Natural killer cell (primary cell): ENCODE results near the gene CAMK2D. TPM values are rescaled to one million over a fixed set of nuclear protein-coding genes. Genes with fewer than 3 reads are reported as not detected.

ENCODE experiments used
- ATAC-seq, 3 donors: fragments of 150-1000 bp in 2 of 3; fragments of 200-7000 bp in 1 of 3; cut with Tn5 transposase; 1 replicate in 1 of 3; 2 replicates in 2 of 3; pipeline ENCODE4 v1.10.0; 2021; ENCODE audit warnings: mild to moderate bottlenecking in 2 of 3, moderate library complexity in 2 of 3
- DNase-seq, 2 donors: peaks; one replicate each; pipeline versions ENCODE4 v3.0.0 to v3.0.0-alpha.2; 2013 to 2021; ENCODE audit warnings: mixed read lengths in 1 of 2
- H3K27ac ChIP-seq: one replicate; pipeline ENCODE4 v1.5.1; 2013; ENCODE audit warnings: mild to moderate bottlenecking, low read length
- H3K27me3 ChIP-seq: one replicate; pipeline ENCODE4 v1.6.1; 2013; ENCODE audit warnings: low read length; ENCODE audit not compliant: control insufficient read depth, insufficient read depth
- H3K36me3 ChIP-seq: one replicate; pipeline ENCODE4 v1.6.1; 2013; ENCODE audit warnings: low read length; ENCODE audit not compliant: control insufficient read depth, insufficient read depth
- H3K4me1 ChIP-seq: one replicate; pipeline ENCODE4 v1.6.1; 2013; ENCODE audit warnings: low read length; ENCODE audit not compliant: control insufficient read depth, insufficient read depth
- H3K4me3 ChIP-seq: one replicate; pipeline ENCODE4 v1.5.1; 2013; ENCODE audit warnings: low read length
- H3K9me3 ChIP-seq: one replicate; pipeline ENCODE4 v1.6.1; 2013; ENCODE audit warnings: low read length; ENCODE audit not compliant: control insufficient read depth, insufficient read depth
- H3K27ac Mint-ChIP-seq, 2 donors: one replicate each; pipeline ENCODE4 v1.8.0; 2022; ENCODE audit warnings: mild to moderate bottlenecking in 2 of 2, mixed read lengths in 2 of 2, moderate library complexity in 1 of 2
- H3K27me3 Mint-ChIP-seq, 2 donors: one replicate each; pipeline ENCODE4 v1.8.0; 2022; ENCODE audit warnings: low read depth in 2 of 2, mixed read lengths in 2 of 2
- H3K36me3 Mint-ChIP-seq: one replicate; pipeline ENCODE4 v1.8.0; 2022; ENCODE audit warnings: mixed read lengths
- H3K4me1 Mint-ChIP-seq, 2 donors: one replicate each; pipeline ENCODE4 v1.8.0; 2022; ENCODE audit warnings: mixed read lengths in 2 of 2
- H3K4me3 Mint-ChIP-seq: one replicate; pipeline ENCODE4 v1.8.0; 2022; ENCODE audit warnings: mild to moderate bottlenecking, moderate library complexity, mixed read lengths
- H3K9me3 Mint-ChIP-seq, 2 donors: one replicate each; pipeline ENCODE4 v1.8.0; 2022; ENCODE audit warnings: mixed read lengths in 2 of 2
- CTCF ChIP-seq: fragments of 200-600 bp; IDR thresholded peaks from one replicate; pipeline ENCODE4 v1.8.0; 2022; ENCODE audit warnings: antibody characterized with exemption
- WGBS: methylation state at CpG from one replicate; pipeline ENCODE4 v1.1.7; 2013; ENCODE audit warnings: missing lambda C conversion rate; ENCODE audit not compliant: insufficient coverage; 5-methylcytosine and 5-hydroxymethylcytosine counted together
- intact Hi-C: fragments of 100-400 bp; cut with micrococcal nuclease; formaldehyde crosslinking; loops from one replicate; pipeline ENCODE4 v1.14.2; 2022
- total RNA-seq, 4 donors: library from RNA; stranded (reverse); fragments of 120-200 nt in 1 of 4; gene quantifications; one replicate each; pipeline versions ENCODE4 v1.2.3 to v1.2.4, GENCODE V29; 2013 to 2022

CAMK2D gene
- total RNA-seq, 3 donors from 2014 or later (not counting 1 experiment from before 2014, with no cell fraction given), result 31.6 to 40.1 (median 34.5) TPM

DNA sequence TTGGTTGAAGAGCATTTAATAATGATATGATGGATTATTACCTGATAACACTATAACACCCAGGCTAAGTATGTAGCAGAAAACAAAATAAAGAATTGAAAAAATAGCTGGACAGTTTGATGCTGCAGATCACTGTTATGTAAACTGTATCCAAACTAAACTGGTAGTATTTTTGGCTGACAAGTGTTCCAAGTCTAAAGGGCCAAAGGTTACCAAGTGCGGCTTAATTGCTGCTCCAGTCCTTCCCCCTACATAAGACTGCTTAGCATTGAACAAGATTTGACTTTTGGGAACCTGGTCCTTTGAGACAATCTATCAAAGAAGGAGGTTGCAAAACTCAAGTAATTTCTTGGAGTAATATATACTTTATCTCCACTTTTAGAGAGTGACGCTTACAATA lies 249.6 kb downstream of the CAMK2D start:
- Mint-ChIP-seq H3K9me3 (no peaks in the 10 kb centered on the region), H3K27ac (no peak overlapping the region), H3K27me3 (no peaks in the 10 kb centered on the region), H3K36me3 (peaks cover 10% of the 10 kb centered on the region), H3K4me1 (no peaks in the 10 kb centered on the region), H3K4me3 (no peak overlapping the region)
- intact Hi-C loops, result no loop called here
- no peak for DNase-seq
- Histone ChIP-seq H3K27ac (no peak overlapping the region), H3K4me1 (no peaks in the 10 kb centered on the region), H3K4me3 (no peak overlapping the region), H3K27me3 (no peaks in the 10 kb centered on the region), H3K36me3 (peaks cover 54% of the 10 kb centered on the region), H3K9me3 (no peaks in the 10 kb centered on the region)
- 100% methylated on average over 1 of the region's 2 CpGs for WGBS
- TF ChIP-seq CTCF, result no peak
- ATAC-seq, result no peak

DNA sequence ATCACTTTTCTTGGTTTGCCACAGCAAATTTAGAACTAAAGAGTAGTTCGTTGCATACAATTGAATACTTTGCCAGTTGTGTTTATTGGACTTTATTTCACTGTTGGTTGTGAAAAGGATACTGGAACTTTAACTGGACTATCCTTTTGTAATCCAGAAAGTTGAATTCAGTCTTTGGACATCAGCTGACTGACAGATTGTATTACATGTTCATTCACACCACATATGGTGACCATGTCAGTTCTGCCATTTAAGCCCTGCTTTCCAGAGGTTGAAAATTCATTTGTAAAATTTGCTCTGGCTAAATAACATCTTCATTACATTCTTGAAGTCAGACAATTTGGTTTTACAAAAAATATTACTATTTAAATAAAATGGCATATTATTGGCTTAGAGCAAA lies 251.7 kb downstream of the CAMK2D start:
- peaks cover 48% of the 10 kb centered on the region for H3K36me3 ChIP-seq
- Mint-ChIP-seq H3K36me3 (peaks cover 10% of the 10 kb centered on the region), H3K4me3 (no peak overlapping the region)

GRCh38 chr4:113505044-113505443 lies 256.5 kb downstream of the CAMK2D start:
- no peaks in the 10 kb centered on the region for H3K27me3 Mint-ChIP-seq
- TF ChIP-seq CTCF, result no peak
- intact Hi-C loops, result no loop called here
- H3K27ac Mint-ChIP-seq, result no peak overlapping the region
- no peaks in the 10 kb centered on the region for H3K4me1 ChIP-seq
- no peaks in the 10 kb centered on the region for H3K9me3 Mint-ChIP-seq
- H3K4me1 Mint-ChIP-seq, result no peaks in the 10 kb centered on the region
- no peak overlapping the region for H3K27ac ChIP-seq
- WGBS, result 96% methylated on average over 5 of the region's 5 CpGs
- H3K9me3 ChIP-seq, result no peaks in the 10 kb centered on the region
- DNase-seq (no peak), ATAC-seq (no peak)
- no peaks in the 10 kb centered on the region for H3K27me3 ChIP-seq
- H3K4me3 Mint-ChIP-seq, result no peak overlapping the region
- H3K36me3 ChIP-seq, result peaks cover 22% of the 10 kb centered on the region
- no peak overlapping the region for H3K4me3 ChIP-seq
- peaks cover 10% of the 10 kb centered on the region for H3K36me3 Mint-ChIP-seq

More for the DNA sequence above, 251.7 kb downstream of the CAMK2D start:
- Mint-ChIP-seq H3K27me3 (no peaks in the 10 kb centered on the region), H3K27ac (no peak overlapping the region), H3K4me1 (no peaks in the 10 kb centered on the region), H3K9me3 (no peaks in the 10 kb centered on the region)
- DNase-seq, result no peak
- no peaks in the 10 kb centered on the region for H3K9me3 ChIP-seq
- no peak for ATAC-seq
- intact Hi-C loops, result no loop called here
- no peak overlapping the region for H3K4me3 ChIP-seq
- WGBS, result 93% methylated on average over 1 of the region's 1 CpG
- no peaks in the 10 kb centered on the region for H3K4me1 ChIP-seq
- H3K27me3 ChIP-seq, result no peaks in the 10 kb centered on the region
- no peak for TF ChIP-seq CTCF
- H3K27ac ChIP-seq, result no peak overlapping the region

DNA sequence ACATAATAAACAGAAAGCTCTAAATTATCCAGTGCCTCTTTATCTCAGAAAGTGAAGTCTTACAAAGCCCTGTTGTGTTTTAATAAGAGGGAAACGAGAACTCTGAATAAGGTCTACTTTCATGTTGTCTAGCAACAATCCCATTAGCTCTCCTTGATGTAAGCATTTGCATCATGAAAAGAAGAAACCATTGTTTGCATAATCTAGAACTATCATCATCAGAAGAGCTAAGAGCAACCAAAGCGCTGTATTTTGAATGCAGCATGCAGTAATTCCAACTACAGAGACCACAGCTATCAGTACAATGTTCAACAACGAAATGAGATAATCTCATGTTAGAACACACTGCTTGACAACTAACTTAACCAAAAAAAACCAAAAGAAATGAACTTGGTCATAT lies 257.1 kb downstream of the CAMK2D start:
- Histone ChIP-seq H3K36me3 (peaks cover 23% of the 10 kb centered on the region), H3K27me3 (no peaks in the 10 kb centered on the region), H3K4me1 (no peaks in the 10 kb centered on the region), H3K4me3 (no peak overlapping the region), H3K9me3 (no peaks in the 10 kb centered on the region), H3K27ac (no peak overlapping the region)
- no peak for ATAC-seq
- no peak for DNase-seq
- H3K4me3 Mint-ChIP-seq, result no peak overlapping the region
- H3K27me3 Mint-ChIP-seq, result no peaks in the 10 kb centered on the region
- no peak for TF ChIP-seq CTCF
- no peaks in the 10 kb centered on the region for H3K4me1 Mint-ChIP-seq
- 100% methylated on average over 2 of the region's 3 CpGs for WGBS
- H3K27ac Mint-ChIP-seq, result no peak overlapping the region
- H3K36me3 Mint-ChIP-seq, result peaks cover 10% of the 10 kb centered on the region
- intact Hi-C loops, result no loop called here
- no peaks in the 10 kb centered on the region for H3K9me3 Mint-ChIP-seq
